ENCODE data around the gene AIFM3.
A peak's percentile ranks its signal among the peaks of the same experiment; 100 is the strongest.

Gene AIFM3

GRCh38 chr22:20975541-20976290, 8.7 kb downstream of the AIFM3 start:
- H3K27ac ChIP-seq, result no peak overlapping the region
- DNase-seq (ENCODE audit: low spot score), result no peak
- no peak for TF ChIP-seq CTCF (IDR thresholded peaks at IDR 0.05)
- no peak overlapping the region for H3K4me3 ChIP-seq

DNA sequence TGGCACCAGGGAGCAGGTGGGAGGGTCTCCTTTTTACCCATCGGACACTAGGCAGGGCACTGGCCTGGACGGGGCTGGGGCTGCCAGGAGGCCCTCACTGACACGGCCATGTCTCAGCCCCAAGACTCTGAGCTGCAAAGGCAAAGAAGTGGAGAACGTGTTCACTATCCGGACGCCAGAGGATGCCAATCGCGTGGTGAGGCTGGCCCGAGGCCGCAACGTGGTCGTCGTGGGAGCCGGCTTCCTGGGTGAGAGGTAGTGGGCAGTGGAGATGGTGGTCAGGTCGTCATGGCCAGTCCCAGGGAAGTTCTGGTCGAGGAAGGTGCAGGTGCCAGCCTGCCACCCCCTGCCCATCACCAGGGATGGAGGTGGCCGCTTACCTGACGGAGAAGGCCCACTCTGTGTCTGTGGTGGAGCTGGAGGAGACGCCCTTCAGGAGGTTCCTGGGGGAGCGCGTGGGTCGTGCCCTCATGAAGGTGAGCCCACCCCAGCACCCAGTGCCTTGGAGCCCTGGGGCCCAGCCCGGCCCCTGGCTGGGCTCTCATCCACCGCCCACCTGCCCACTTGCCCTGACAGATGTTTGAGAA, 9.3 kb downstream of the AIFM3 start:
- no peak for TF ChIP-seq CTCF (IDR thresholded peaks at IDR 0.05)
- H3K27ac ChIP-seq, result no peak overlapping the region
- DNase-seq (ENCODE audit: low spot score), result no peak
- no peak overlapping the region for H3K4me3 ChIP-seq

DNA sequence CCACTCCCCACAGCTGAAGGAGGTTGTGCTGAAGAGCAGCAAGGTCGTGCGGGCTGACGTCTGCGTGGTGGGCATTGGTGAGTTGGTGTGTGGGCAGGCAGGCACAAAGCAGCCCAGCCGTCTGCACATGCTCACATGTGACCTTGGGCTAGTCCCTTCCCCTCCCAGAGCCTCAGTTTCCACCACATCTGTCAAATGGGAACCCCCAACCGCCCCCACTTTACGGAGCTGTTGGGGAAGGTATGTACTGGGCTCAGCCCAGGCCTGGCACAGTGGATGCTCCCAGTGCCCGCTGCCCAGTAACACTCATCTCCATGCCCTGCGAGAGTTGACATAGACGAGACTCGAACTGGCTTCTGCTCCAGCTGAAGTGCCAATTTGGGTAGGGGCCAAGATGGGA, 10.0 kb downstream of the AIFM3 start:
- DNase-seq (ENCODE audit: low spot score), result no peak
- TF ChIP-seq CTCF (IDR thresholded peaks at IDR 0.05), result no peak
- Histone ChIP-seq H3K27ac (no peak overlapping the region), H3K4me3 (no peak overlapping the region)

GRCh38 chr22:20977516-20978170, 10.6 kb downstream of the AIFM3 start:
- Histone ChIP-seq H3K4me3 (no peak overlapping the region), H3K27ac (no peak overlapping the region)
- no peak for TF ChIP-seq CTCF (IDR thresholded peaks at IDR 0.05)
- no peak for DNase-seq (ENCODE audit: low spot score)

- H3K4me3 ChIP-seq, result no peak overlapping the region
- no peak overlapping the region for H3K27ac ChIP-seq
- no peak for TF ChIP-seq CTCF (IDR thresholded peaks at IDR 0.05)
- no peak for DNase-seq (ENCODE audit: low spot score)
Measured at GRCh38 chr22:20978419-20978818, 11.4 kb downstream of the AIFM3 start.

DNA sequence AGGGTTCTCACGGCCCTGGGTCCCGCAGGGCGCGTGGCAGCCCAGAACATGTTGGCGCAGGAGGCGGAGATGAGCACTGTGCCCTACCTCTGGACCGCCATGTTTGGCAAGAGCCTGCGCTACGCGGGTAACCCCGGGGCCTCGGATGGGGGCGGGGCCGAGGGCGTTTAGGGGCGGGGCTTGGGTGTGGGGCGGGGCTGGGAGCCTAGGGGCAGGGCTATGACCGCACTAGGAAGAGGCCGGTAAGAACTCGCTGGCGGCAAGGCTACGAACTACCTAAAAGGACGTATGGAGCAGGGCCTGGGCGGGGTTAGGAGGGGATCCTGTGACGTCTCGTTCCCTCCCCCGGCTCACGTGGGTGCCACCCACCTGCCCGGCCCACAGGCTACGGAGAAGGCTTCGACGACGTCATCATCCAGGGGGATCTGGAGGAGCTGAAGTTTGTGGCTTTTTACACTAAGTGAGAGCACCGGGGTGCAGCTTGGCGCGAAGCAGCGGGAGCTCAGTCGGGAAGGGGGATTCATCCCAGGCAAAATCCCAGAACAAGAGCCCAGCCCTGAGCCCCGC, 12.3 kb downstream of the AIFM3 start:
- no peak for DNase-seq (ENCODE audit: low spot score)
- no peak overlapping the region for H3K27ac ChIP-seq
- TF ChIP-seq CTCF (IDR thresholded peaks at IDR 0.05), result no peak
- H3K4me3 ChIP-seq, result peak overlapping the region; percentile 30
